Endothelial cell (in vitro differentiated cells): ENCODE results near the gene MRPL22. TPM values are rescaled to one million over a fixed set of nuclear protein-coding genes. Genes with fewer than 3 reads are reported as not detected.

Experiments
- DNase-seq: peaks from one replicate; pipeline ENCODE4 v3.0.0; 2021; ENCODE audit warnings: low spot score
- H3K27ac Mint-ChIP-seq: one replicate; pipeline ENCODE4 v1.8.0; 2021; ENCODE audit warnings: mixed read lengths, inconsistent platforms; ENCODE audit not compliant: unreplicated experiment
- H3K27me3 Mint-ChIP-seq: one replicate; pipeline ENCODE4 v1.8.0; 2021; ENCODE audit warnings: mild to moderate bottlenecking, moderate library complexity, mixed read lengths, inconsistent platforms; ENCODE audit not compliant: unreplicated experiment
- H3K36me3 Mint-ChIP-seq: one replicate; pipeline ENCODE4 v1.8.0; 2021; ENCODE audit warnings: mild to moderate bottlenecking, low read depth, mixed read lengths, inconsistent platforms; ENCODE audit not compliant: unreplicated experiment
- H3K4me1 Mint-ChIP-seq: one replicate; pipeline ENCODE4 v1.8.0; 2021; ENCODE audit warnings: mild to moderate bottlenecking, mixed read lengths, inconsistent platforms; ENCODE audit not compliant: unreplicated experiment
- H3K4me3 Mint-ChIP-seq: one replicate; pipeline ENCODE4 v1.8.0; 2021; ENCODE audit warnings: mild to moderate bottlenecking, mixed read lengths, inconsistent platforms; ENCODE audit not compliant: unreplicated experiment
- H3K9me3 Mint-ChIP-seq: one replicate; pipeline ENCODE4 v1.8.0; 2021; ENCODE audit warnings: mixed read lengths, inconsistent platforms; ENCODE audit not compliant: unreplicated experiment
- total RNA-seq: library from RNA; stranded (reverse); fragmentation: NEBNext Ultra II Directional; extraction: Animal tissue kit (Norgen Biotek cat#: 25700); gene quantifications from one replicate; pipeline ENCODE4 v1.2.1, GENCODE V29; 2021; ENCODE audit not compliant: unreplicated experiment
- TF ChIP-seq, protein P1 (sequence below): fragments of 200-600 bp; sonication (generic); IDR thresholded peaks from one replicate; pipeline ENCODE4 v1.5.0; 2021; ENCODE audit warnings: antibody characterized with exemption; ENCODE audit not compliant: unreplicated experiment

The MRPL22 gene
- total RNA-seq, 1 donor from 2014 or later, result 63.6 TPM

DNA sequence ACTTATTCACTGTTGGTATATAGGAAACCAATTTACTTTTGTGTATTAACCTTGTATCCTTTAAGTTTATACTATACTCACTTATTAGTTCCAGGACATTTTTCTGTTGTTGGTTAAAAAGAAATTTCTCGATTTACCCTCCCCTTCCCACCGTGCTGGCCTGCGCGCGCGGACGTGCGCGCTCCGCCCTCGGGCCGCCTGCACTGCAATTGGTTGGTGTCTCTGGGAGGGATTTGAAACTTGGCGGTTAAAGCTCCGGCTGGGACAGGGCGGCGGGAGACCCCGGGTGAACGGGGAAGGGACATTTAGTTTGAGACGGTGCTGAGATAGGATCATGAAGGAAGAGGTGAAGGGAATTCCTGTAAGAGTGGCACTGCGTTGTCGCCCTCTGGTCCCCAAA lies 72.7 kb downstream of the MRPL22 start, which contains the start of gene KIF4B:
TSS of gene KIF4B (plus strand) at position 230 of the 400 bp plus-strand sequence. CDS start at position 335, 105 bp downstream.
- Mint-ChIP-seq H3K4me3 (no peak within 1 kb of the TSS), H3K27ac (peak within 1 kb of the TSS; percentile 18), H3K36me3 (peaks cover 14% of the 10 kb centered on the region), H3K9me3 (peaks cover 12% of the 10 kb centered on the region), H3K27me3 (peaks cover 1% of the 10 kb centered on the region), H3K4me1 (no peaks in the 10 kb centered on the region)
- TF ChIP-seq, protein P1, sequence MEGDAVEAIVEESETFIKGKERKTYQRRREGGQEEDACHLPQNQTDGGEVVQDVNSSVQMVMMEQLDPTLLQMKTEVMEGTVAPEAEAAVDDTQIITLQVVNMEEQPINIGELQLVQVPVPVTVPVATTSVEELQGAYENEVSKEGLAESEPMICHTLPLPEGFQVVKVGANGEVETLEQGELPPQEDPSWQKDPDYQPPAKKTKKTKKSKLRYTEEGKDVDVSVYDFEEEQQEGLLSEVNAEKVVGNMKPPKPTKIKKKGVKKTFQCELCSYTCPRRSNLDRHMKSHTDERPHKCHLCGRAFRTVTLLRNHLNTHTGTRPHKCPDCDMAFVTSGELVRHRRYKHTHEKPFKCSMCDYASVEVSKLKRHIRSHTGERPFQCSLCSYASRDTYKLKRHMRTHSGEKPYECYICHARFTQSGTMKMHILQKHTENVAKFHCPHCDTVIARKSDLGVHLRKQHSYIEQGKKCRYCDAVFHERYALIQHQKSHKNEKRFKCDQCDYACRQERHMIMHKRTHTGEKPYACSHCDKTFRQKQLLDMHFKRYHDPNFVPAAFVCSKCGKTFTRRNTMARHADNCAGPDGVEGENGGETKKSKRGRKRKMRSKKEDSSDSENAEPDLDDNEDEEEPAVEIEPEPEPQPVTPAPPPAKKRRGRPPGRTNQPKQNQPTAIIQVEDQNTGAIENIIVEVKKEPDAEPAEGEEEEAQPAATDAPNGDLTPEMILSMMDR, result no peak
- DNase-seq, result no peak

DNA sequence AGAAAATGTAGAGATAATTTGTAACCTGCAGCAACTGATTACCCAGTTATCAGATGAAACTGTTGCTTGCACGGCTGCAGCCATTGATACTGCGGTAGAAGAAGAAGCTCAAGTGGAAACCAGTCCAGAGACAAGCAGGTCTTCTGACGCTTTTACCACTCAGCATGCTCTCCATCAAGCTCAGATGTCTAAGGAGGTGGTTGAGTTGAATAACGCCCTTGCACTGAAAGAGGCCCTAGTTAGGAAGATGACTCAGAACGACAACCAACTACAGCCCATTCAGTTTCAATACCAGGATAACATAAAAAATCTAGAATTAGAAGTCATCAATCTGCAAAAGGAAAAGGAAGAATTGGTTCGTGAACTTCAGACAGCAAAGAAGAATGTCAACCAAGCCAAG lies 74.4 kb downstream of the MRPL22 start:
- Mint-ChIP-seq H3K4me1 (no peaks in the 10 kb centered on the region), H3K4me3 (no peak overlapping the region), H3K27ac (no peak overlapping the region), H3K27me3 (peaks cover 1% of the 10 kb centered on the region), H3K36me3 (peaks cover 14% of the 10 kb centered on the region), H3K9me3 (peaks cover 12% of the 10 kb centered on the region)
- DNase-seq, result no peak
- TF ChIP-seq, protein P1, result no peak

DNA sequence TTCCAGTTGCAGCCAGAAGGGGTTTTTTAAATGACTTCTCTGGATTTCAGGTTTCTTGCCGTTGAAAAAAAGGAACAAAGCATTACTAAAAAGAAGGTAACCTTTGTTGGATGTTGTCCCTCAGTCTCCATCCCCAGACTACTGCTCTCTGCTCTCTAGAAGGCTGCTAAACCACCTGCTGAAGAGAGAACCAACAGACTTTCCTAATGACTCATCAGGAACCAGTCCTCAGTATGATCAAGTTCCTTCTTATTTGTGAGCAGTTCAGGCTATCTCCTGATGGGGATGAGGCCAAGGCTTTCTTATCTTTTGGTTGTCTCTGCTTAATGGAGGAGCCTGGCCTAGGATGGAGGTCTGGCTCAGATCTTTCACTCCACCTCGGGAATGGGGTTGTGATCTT lies 76.7 kb downstream of the MRPL22 start:
- H3K27ac Mint-ChIP-seq, result no peak overlapping the region
- H3K27me3 Mint-ChIP-seq, result no peaks in the 10 kb centered on the region
- H3K4me3 Mint-ChIP-seq, result no peak overlapping the region
- H3K36me3 Mint-ChIP-seq, result peaks cover 14% of the 10 kb centered on the region
- TF ChIP-seq, protein P1, result no peak
- H3K4me1 Mint-ChIP-seq, result no peaks in the 10 kb centered on the region
- no peak for DNase-seq
- H3K9me3 Mint-ChIP-seq, result peaks cover 12% of the 10 kb centered on the region

Other genes starting within 250 kb of the MRPL22 start
- 198 TPM for gene LARP1, start 185.7 kb upstream of the MRPL22 start, total RNA-seq
- gene FAXDC2, start 90.5 kb upstream of the MRPL22 start, total RNA-seq, result 9.3 TPM
- 65.6 TPM for gene CNOT8, start 82.4 kb upstream of the MRPL22 start, total RNA-seq
- 16.9 TPM for gene GEMIN5, start 2.9 kb upstream of the MRPL22 start, total RNA-seq
- 0.54 TPM for gene KIF4B, start 72.7 kb downstream of the MRPL22 start, total RNA-seq